Measurements from ENCODE around the gene ITCH.

ITCH gene

GRCh38 chr20:34552569-34552968 lies 189.5 kb downstream of the ITCH start:
- Histone ChIP-seq H3K9ac (ENCODE audit: low read length) (no peak overlapping the region), H3K4me1 (ENCODE audit: insufficient read depth, low read length) (peaks cover 5% of the 10 kb centered on the region), H3K27me3 (ENCODE audit: control insufficient read depth in 1 of 2, insufficient read depth in 2 of 2, low read length in 2 of 2) (no peaks in the 10 kb centered on the region), H3K9me3 (ENCODE audit: low read length) (no peaks in the 10 kb centered on the region), H3K36me3 (ENCODE audit: insufficient read depth, low read length) (no peaks in the 10 kb centered on the region), H3K4me3 (ENCODE audit: low read depth in 1 of 2, low read length in 2 of 2) (no peak overlapping the region), H3K27ac (ENCODE audit: low read depth, low read length) (no peak overlapping the region)

GRCh38 chr20:34553366-34553867 lies 190.3 kb downstream of the ITCH start:
- Histone ChIP-seq H3K36me3 (ENCODE audit: insufficient read depth, low read length) (no peaks in the 10 kb centered on the region), H3K27ac (ENCODE audit: low read depth, low read length) (no peak overlapping the region), H3K4me3 (ENCODE audit: low read depth in 1 of 2, low read length in 2 of 2) (no peak overlapping the region), H3K27me3 (ENCODE audit: control insufficient read depth in 1 of 2, insufficient read depth in 2 of 2, low read length in 2 of 2) (no peaks in the 10 kb centered on the region), H3K4me1 (ENCODE audit: insufficient read depth, low read length) (peaks cover 11% of the 10 kb centered on the region), H3K9me3 (ENCODE audit: low read length) (no peaks in the 10 kb centered on the region), H3K9ac (ENCODE audit: low read length) (no peak overlapping the region)

GRCh38 chr20:34557936-34558319 lies 194.9 kb downstream of the ITCH start:
- no peaks in the 10 kb centered on the region for H3K36me3 ChIP-seq (ENCODE audit: insufficient read depth, low read length)
- H3K27ac ChIP-seq (ENCODE audit: low read depth, low read length) = peak overlapping the region; percentile 91
- peaks cover 15% of the 10 kb centered on the region for H3K4me1 ChIP-seq (ENCODE audit: insufficient read depth, low read length)
- H3K27me3 ChIP-seq (ENCODE audit: control insufficient read depth in 1 of 2, insufficient read depth in 2 of 2, low read length in 2 of 2) = no peaks in the 10 kb centered on the region
- no peaks in the 10 kb centered on the region for H3K9me3 ChIP-seq (ENCODE audit: low read length)
- H3K9ac ChIP-seq (ENCODE audit: low read length) = peak overlapping the region; percentile 85
- peak overlapping the region; percentile 73 to 81 for H3K4me3 ChIP-seq (ENCODE audit: low read depth in 1 of 2, low read length in 2 of 2)

GRCh38 chr20:34558320-34559218 lies 195.5 kb downstream of the ITCH start, which contains the start of gene MAP1LC3A:
TSS of gene MAP1LC3A (plus strand) at chr20:34558718. CDS start at chr20:34558869, 151 bp downstream.
- Histone ChIP-seq H3K27ac (ENCODE audit: low read depth, low read length) (peak within 1 kb of the TSS; percentile 91), H3K4me1 (ENCODE audit: insufficient read depth, low read length) (peaks cover 12% of the 10 kb centered on the region), H3K36me3 (ENCODE audit: insufficient read depth, low read length) (no peaks in the 10 kb centered on the region), H3K9ac (ENCODE audit: low read length) (peak within 1 kb of the TSS; percentile 85), H3K9me3 (ENCODE audit: low read length) (no peaks in the 10 kb centered on the region), H3K27me3 (ENCODE audit: control insufficient read depth in 1 of 2, insufficient read depth in 2 of 2, low read length in 2 of 2) (no peaks in the 10 kb centered on the region), H3K4me3 (ENCODE audit: low read depth in 1 of 2, low read length in 2 of 2) (peak within 1 kb of the TSS; percentile 73 to 81)

- Histone ChIP-seq H3K9me3 (ENCODE audit: low read length) (no peaks in the 10 kb centered on the region), H3K27ac (ENCODE audit: low read depth, low read length) (peak overlapping the region; percentile 91), H3K9ac (ENCODE audit: low read length) (no peak overlapping the region), H3K36me3 (ENCODE audit: insufficient read depth, low read length) (no peaks in the 10 kb centered on the region), H3K27me3 (ENCODE audit: control insufficient read depth in 1 of 2, insufficient read depth in 2 of 2, low read length in 2 of 2) (no peaks in the 10 kb centered on the region), H3K4me1 (ENCODE audit: insufficient read depth, low read length) (peaks cover 12% of the 10 kb centered on the region), H3K4me3 (ENCODE audit: low read depth in 1 of 2, low read length in 2 of 2) (peak overlapping the region; percentile 16 to 38)
Measured at GRCh38 chr20:34559311-34560140, 196.5 kb downstream of the ITCH start.

- Histone ChIP-seq H3K9me3 (ENCODE audit: low read length) (no peaks in the 10 kb centered on the region), H3K36me3 (ENCODE audit: insufficient read depth, low read length) (no peaks in the 10 kb centered on the region), H3K4me1 (ENCODE audit: insufficient read depth, low read length) (peaks cover 12% of the 10 kb centered on the region), H3K9ac (ENCODE audit: low read length) (no peak overlapping the region), H3K4me3 (ENCODE audit: low read depth in 1 of 2, low read length in 2 of 2) (no peak overlapping the region), H3K27me3 (ENCODE audit: control insufficient read depth in 1 of 2, insufficient read depth in 2 of 2, low read length in 2 of 2) (no peaks in the 10 kb centered on the region), H3K27ac (ENCODE audit: low read depth, low read length) (no peak overlapping the region)
Measured at GRCh38 chr20:34560141-34560523, 197.1 kb downstream of the ITCH start.

- Histone ChIP-seq H3K4me3 (ENCODE audit: low read depth in 1 of 2, low read length in 2 of 2) (no peak overlapping the region), H3K9ac (ENCODE audit: low read length) (no peak overlapping the region), H3K27me3 (ENCODE audit: control insufficient read depth in 1 of 2, insufficient read depth in 2 of 2, low read length in 2 of 2) (no peaks in the 10 kb centered on the region), H3K4me1 (ENCODE audit: insufficient read depth, low read length) (peaks cover 12% of the 10 kb centered on the region), H3K9me3 (ENCODE audit: low read length) (no peaks in the 10 kb centered on the region), H3K36me3 (ENCODE audit: insufficient read depth, low read length) (no peaks in the 10 kb centered on the region), H3K27ac (ENCODE audit: low read depth, low read length) (no peak overlapping the region)
Measured at GRCh38 chr20:34560614-34561013, 197.5 kb downstream of the ITCH start.

Measured in muscle layer of colon (tissue), 2 donors.